ENCODE results near the gene SLC16A4. TPM values are rescaled to one million over a fixed set of nuclear protein-coding genes. Genes with fewer than 3 reads are reported as not detected.

SLC16A4 gene
- total and polyA plus RNA-seq, 2 experiments from 2014 or later = 0.94 to 1.6 TPM

- H3K36me3 ChIP-seq (ENCODE audit: insufficient read depth) = peaks cover 4% of the 10 kb centered on the region; the same call in 1 of the 2 replicates
- no peak overlapping the region for H2AFZ ChIP-seq
- peaks cover 47% of the 10 kb centered on the region for H3K4me1 ChIP-seq (ENCODE audit: insufficient read depth)
- H3K79me2 ChIP-seq (replicated peaks; ENCODE audit: insufficient read depth) = peaks cover 100% of the 10 kb centered on the region
- H3K9me3 Mint-ChIP-seq = no peaks in the 10 kb centered on the region
- H3K27ac Mint-ChIP-seq = no peak overlapping the region; the same call in 1 of the 2 replicates
- DNase-seq (ENCODE audit: low spot score) (no peak), ATAC-seq (no peak)
- H3K9me2 ChIP-seq (ENCODE audit: insufficient read depth) = no peaks in the 10 kb centered on the region
- H3K27me3 ChIP-seq (ENCODE audit: insufficient read depth) = no peaks in the 10 kb centered on the region
- H3F3A ChIP-seq (replicated peaks; ENCODE audit: low read depth) = no peaks in the 10 kb centered on the region
- no peak overlapping the region; the same call in 1 of the 2 replicates for H3K4me3 ChIP-seq
- H3K4me2 ChIP-seq = no peak overlapping the region
- no peak overlapping the region; the same call in 2 of the 3 replicates for H3K4me3 Mint-ChIP-seq
- H3K4me1 Mint-ChIP-seq = peaks cover 54% of the 10 kb centered on the region
- H3K27me3 Mint-ChIP-seq (ENCODE audit: insufficient read depth, low read depth, poor library complexity) = no peaks in the 10 kb centered on the region
- H3K27ac ChIP-seq (ENCODE audit: low read depth) = no peak overlapping the region
- peaks cover 39% of the 10 kb centered on the region for H3K36me3 Mint-ChIP-seq (ENCODE audit: low read depth)
- no peak for TF ChIP-seq NANOG (IDR thresholded peaks at IDR 0.05; ENCODE audit: borderline replicate concordance)
- TF ChIP-seq REST (IDR thresholded peaks at IDR 0.05; ENCODE audit: unreplicated experiment) = no peak
- no peak for TF ChIP-seq EZH2 (IDR thresholded peaks at IDR 0.05; ENCODE audit: low read depth, unreplicated experiment)
- no peak for TF ChIP-seq CTCF (conservative IDR thresholded peaks at IDR 0.05; ENCODE audit: low read depth in 2 of 2)
- no peak for TF ChIP-seq STAT1 (IDR thresholded peaks at IDR 0.05; ENCODE audit: unreplicated experiment)
- TF ChIP-seq ETS1 (IDR thresholded peaks at IDR 0.05) = no peak
- TF ChIP-seq CREB1 (CRISPR knock-in tag; IDR thresholded peaks at IDR 0.05; ENCODE audit: low read depth) = no peak
- no peak for TF ChIP-seq ZNF114 (CRISPR knock-in tag; IDR thresholded peaks at IDR 0.05)
- no peak for TF ChIP-seq JUNB (IDR thresholded peaks at IDR 0.05; ENCODE audit: unreplicated experiment)
- TF ChIP-seq ZNF462 (CRISPR knock-in tag; IDR thresholded peaks at IDR 0.05) = no peak
- no peak for TF ChIP-seq POLR2AphosphoS5 (IDR thresholded peaks at IDR 0.05; ENCODE audit: low read depth)
- TF ChIP-seq EZH2phosphoT487 (IDR thresholded peaks at IDR 0.05; ENCODE audit: unreplicated experiment) = no peak
- no peak for TF ChIP-seq ZNF331 (CRISPR knock-in tag; IDR thresholded peaks at IDR 0.05; ENCODE audit: low read depth)
- H4K20me1 ChIP-seq (replicated peaks; ENCODE audit: insufficient read depth) = peaks cover 91% of the 10 kb centered on the region
Observed at GRCh38 chr1:110348050-110348449, 42.8 kb downstream of the SLC16A4 start.

Measured in GM23338 (cell line).